ENCODE measurements around the gene FGF18.

FGF18 gene

GRCh38 chr5:171436804-171437285 is 17.4 kb downstream of the FGF18 start:
- DNase-seq (ENCODE audit: low read depth): no peak
- no peak overlapping the region for H3K4me3 ChIP-seq (ENCODE audit: low read depth, low read length)
- TF ChIP-seq CTCF (IDR thresholded peaks at IDR 0.05; ENCODE audit: insufficient read depth, low read depth, low read length, missing control alignments): no peak

GRCh38 chr5:171437286-171437821 is 17.9 kb downstream of the FGF18 start:
- H3K4me3 ChIP-seq (ENCODE audit: low read depth, low read length): no peak overlapping the region
- DNase-seq (ENCODE audit: low read depth): no peak
- no peak for TF ChIP-seq CTCF (IDR thresholded peaks at IDR 0.05; ENCODE audit: insufficient read depth, low read depth, low read length, missing control alignments)

GRCh38 chr5:171438738-171439137 is 19.3 kb downstream of the FGF18 start:
- DNase-seq (ENCODE audit: low read depth): no peak
- TF ChIP-seq CTCF (IDR thresholded peaks at IDR 0.05; ENCODE audit: insufficient read depth, low read depth, low read length, missing control alignments): no peak
- no peak overlapping the region for H3K4me3 ChIP-seq (ENCODE audit: low read depth, low read length)

GRCh38 chr5:171441246-171441791 is 21.9 kb downstream of the FGF18 start:
- DNase-seq (ENCODE audit: low read depth): no peak
- no peak overlapping the region for H3K4me3 ChIP-seq (ENCODE audit: low read depth, low read length)
- no peak for TF ChIP-seq CTCF (IDR thresholded peaks at IDR 0.05; ENCODE audit: insufficient read depth, low read depth, low read length, missing control alignments)

GRCh38 chr5:171442287-171443042 is 23.0 kb downstream of the FGF18 start:
- no peak for TF ChIP-seq CTCF (IDR thresholded peaks at IDR 0.05; ENCODE audit: insufficient read depth, low read depth, low read length, missing control alignments)
- DNase-seq (ENCODE audit: low read depth): peak; percentile 15
- H3K4me3 ChIP-seq (ENCODE audit: low read depth, low read length): no peak overlapping the region

GRCh38 chr5:171444582-171444981 is 25.1 kb downstream of the FGF18 start:
- DNase-seq (ENCODE audit: low read depth): no peak
- TF ChIP-seq CTCF (IDR thresholded peaks at IDR 0.05; ENCODE audit: insufficient read depth, low read depth, low read length, missing control alignments): no peak
- H3K4me3 ChIP-seq (ENCODE audit: low read depth, low read length): no peak overlapping the region

Measured in GM12865 (cell line).